ENCODE measurements around the gene PRR16. TPM values are rescaled to one million over a fixed set of nuclear protein-coding genes. Genes with fewer than 3 reads are reported as not detected.

PRR16 gene
- total RNA-seq, 4 donors from 2014 or later = 2.7 to 7.0 (median 3.7) TPM

- no peak overlapping the region for H3K27ac ChIP-seq
- peaks cover 0 to 11% (median 0%) of the 10 kb centered on the region in 3 donors for H3K9me3 ChIP-seq
- H3K27me3 ChIP-seq = no peaks in the 10 kb centered on the region
- TF ChIP-seq POLR2AphosphoS5 (IDR thresholded peaks at IDR 0.05) (no peak), CTCF (IDR thresholded peaks at IDR 0.05) (no peak), EP300 (IDR thresholded peaks at IDR 0.05) (no peak), POLR2A (IDR thresholded peaks at IDR 0.05) (no peak)
- H3K4me3 ChIP-seq = no peak overlapping the region
- ATAC-seq = no peak
- H3K4me1 ChIP-seq = no peaks in the 10 kb centered on the region
- H3K36me3 ChIP-seq = no peaks in the 10 kb centered on the region
Observed at GRCh38 chr5:120432861-120433260, 31.2 kb upstream of the PRR16 start.

- no peak overlapping the region for H3K27ac ChIP-seq
- WGBS, 2 donors (ENCODE audit: low coverage in 1 of 2) = 40 to 63% methylated on average over 2 of the region's 2 CpGs
- TF ChIP-seq CTCF (IDR thresholded peaks at IDR 0.05) (no peak), EP300 (IDR thresholded peaks at IDR 0.05) (no peak), POLR2A (IDR thresholded peaks at IDR 0.05) (no peak), POLR2AphosphoS5 (IDR thresholded peaks at IDR 0.05) (no peak)
- H3K9me3 ChIP-seq = no peaks in the 10 kb centered on the region
- no peaks in the 10 kb centered on the region for H3K27me3 ChIP-seq
- no peak for ATAC-seq
- no peaks in the 10 kb centered on the region for H3K4me1 ChIP-seq
- H3K36me3 ChIP-seq = no peaks in the 10 kb centered on the region
- no peak overlapping the region for H3K4me3 ChIP-seq
Observed at GRCh38 chr5:120435129-120435528, 29.0 kb upstream of the PRR16 start.

DNA sequence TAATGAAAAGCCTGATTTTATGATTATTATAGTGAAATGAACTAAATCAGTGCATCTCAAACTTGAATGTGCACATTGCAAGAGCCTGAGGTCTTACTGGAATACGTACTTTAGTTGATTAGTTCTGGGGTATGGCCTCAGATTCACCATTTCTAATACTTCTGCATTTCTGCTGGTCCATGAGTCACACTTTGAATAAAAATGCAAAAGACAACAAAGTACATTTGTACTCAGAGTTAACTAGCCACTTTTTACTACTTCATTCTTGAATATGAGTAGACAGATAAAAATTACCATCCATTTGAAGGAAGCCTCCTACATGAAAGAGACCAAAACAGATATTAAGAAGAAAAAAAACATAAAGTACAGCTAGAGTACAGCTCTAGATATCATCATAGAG, 27.1 kb upstream of the PRR16 start:
- Histone ChIP-seq H3K9me3 (no peaks in the 10 kb centered on the region), H3K4me1 (no peaks in the 10 kb centered on the region), H3K4me3 (no peak overlapping the region), H3K27me3 (no peaks in the 10 kb centered on the region), H3K27ac (no peak overlapping the region), H3K36me3 (no peaks in the 10 kb centered on the region)
- 77 to 92% methylated on average over 1 of the region's 1 CpG for WGBS, 2 donors (ENCODE audit: low coverage in 1 of 2)
- no peak for TF ChIP-seq CTCF (IDR thresholded peaks at IDR 0.05)
- TF ChIP-seq EP300 (IDR thresholded peaks at IDR 0.05) = no peak
- ATAC-seq = no peak

DNA sequence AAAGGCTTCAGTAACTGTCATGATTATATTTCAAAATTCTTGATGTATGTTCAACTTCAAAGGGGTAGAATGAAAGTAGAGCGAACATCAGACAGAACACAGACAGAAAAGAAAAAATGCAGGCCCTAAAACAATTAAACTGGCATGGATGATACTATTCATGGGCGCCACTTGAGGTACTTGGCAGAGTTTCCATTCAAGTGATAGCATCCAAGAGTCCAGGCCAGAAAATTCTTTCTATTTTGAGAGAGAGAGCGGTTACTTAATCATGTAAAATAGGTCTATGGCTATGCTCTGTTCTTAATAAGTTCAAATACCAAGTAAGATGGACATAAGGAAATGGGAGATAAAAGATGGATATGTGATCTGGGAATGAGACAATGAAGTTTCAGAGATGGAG, 21.4 kb upstream of the PRR16 start:
- Histone ChIP-seq H3K36me3 (no peaks in the 10 kb centered on the region), H3K27me3 (no peaks in the 10 kb centered on the region), H3K27ac (no peak overlapping the region), H3K9me3 (no peaks in the 10 kb centered on the region), H3K4me3 (no peak overlapping the region), H3K4me1 (peaks cover 0 to 13% (median 0%) of the 10 kb centered on the region in 3 donors)
- ATAC-seq = no peak
- TF ChIP-seq CTCF (IDR thresholded peaks at IDR 0.05) (no peak), POLR2AphosphoS5 (IDR thresholded peaks at IDR 0.05) (no peak), EP300 (IDR thresholded peaks at IDR 0.05) (no peak), POLR2A (IDR thresholded peaks at IDR 0.05) (no peak)
- WGBS, 2 donors (ENCODE audit: low coverage in 1 of 2) = 76 to 90% methylated on average over 2 to 3 of the region's 3 CpGs

- Histone ChIP-seq H3K27me3 (no peaks in the 10 kb centered on the region), H3K27ac (no peak overlapping the region), H3K4me3 (no peak overlapping the region), H3K4me1 (peaks cover 0 to 13% (median 0%) of the 10 kb centered on the region in 3 donors), H3K36me3 (no peaks in the 10 kb centered on the region), H3K9me3 (no peaks in the 10 kb centered on the region)
- WGBS, 2 donors (ENCODE audit: low coverage in 1 of 2) = 62 to 94% methylated on average over 2 of the region's 2 CpGs
- TF ChIP-seq POLR2A (IDR thresholded peaks at IDR 0.05) (no peak), CTCF (IDR thresholded peaks at IDR 0.05) (no peak), EP300 (IDR thresholded peaks at IDR 0.05) (no peak), POLR2AphosphoS5 (IDR thresholded peaks at IDR 0.05) (no peak)
- no peak for ATAC-seq
Observed at GRCh38 chr5:120443607-120444006, 20.5 kb upstream of the PRR16 start.
